H4 (cell line): ENCODE results near the gene SIGMAR1. TPM values are rescaled to one million over a fixed set of nuclear protein-coding genes. Genes with fewer than 3 reads are reported as not detected.

Source experiments
- DNase-seq: peaks from one replicate; pipeline ENCODE4 v3.0.0-alpha.2; 2015; ENCODE audit warnings: low spot score
- total RNA-seq: library from RNA; depleted of rRNA; stranded (reverse); fragments of >200 nt; shearing (Covaris generic); gene quantifications from 2 replicates; pipeline ENCODE4 v1.2.3, GENCODE V29; 2014

Gene SIGMAR1
- total RNA-seq, 1 experiment from 2014 or later = 127 TPM

GRCh38 chr9:34603610-34604231, 33.9 kb downstream of the SIGMAR1 start:
- peak; percentile 76 for DNase-seq

- no peak for DNase-seq
Measured at GRCh38 chr9:34601937-34602573, 35.5 kb downstream of the SIGMAR1 start.

GRCh38 chr9:34600908-34601307, 36.7 kb downstream of the SIGMAR1 start:
- no peak for DNase-seq

- DNase-seq = no peak
Measured at GRCh38 chr9:34599546-34599945, 38.0 kb downstream of the SIGMAR1 start.

- DNase-seq = no peak
Measured at GRCh38 chr9:34594177-34594576, 43.4 kb downstream of the SIGMAR1 start.

GRCh38 chr9:34592895-34593601, 44.5 kb downstream of the SIGMAR1 start:
- DNase-seq = no peak

GRCh38 chr9:34591917-34592866, 45.4 kb downstream of the SIGMAR1 start:
- DNase-seq = no peak

- DNase-seq = peak; percentile 65
Measured at GRCh38 chr9:34591248-34591916, 46.2 kb downstream of the SIGMAR1 start.

GRCh38 chr9:34590381-34591247, 47.0 kb downstream of the SIGMAR1 start:
- DNase-seq = no peak

GRCh38 chr9:34589636-34590380, 47.8 kb downstream of the SIGMAR1 start, which contains the start of gene CNTFR:
CNTFR (minus strand) TSS chr9:34589724; CDS start chr9:34568981, 20,743 bp downstream.
- DNase-seq = no peak

- DNase-seq = no peak
Measured at GRCh38 chr9:34588671-34589635, 48.6 kb downstream of the SIGMAR1 start.

- DNase-seq = no peak
Measured at GRCh38 chr9:34587271-34587670, 50.3 kb downstream of the SIGMAR1 start.

- no peak for DNase-seq
Measured at GRCh38 chr9:34585946-34586669, 51.5 kb downstream of the SIGMAR1 start.

- no peak for DNase-seq
Measured at GRCh38 chr9:34584970-34585369, 52.6 kb downstream of the SIGMAR1 start.
